ENCODE results near the gene SNTG2. TPM values are rescaled to one million over a fixed set of nuclear protein-coding genes. Genes with fewer than 3 reads are reported as not detected.

SNTG2 gene
- polyA plus RNA-seq, 1 donor = 0.46 TPM

GRCh38 chr2:1047485-1047884 is 96.8 kb downstream of the SNTG2 start:
- no peak for DNase-seq (ENCODE audit: low read depth)

DNA sequence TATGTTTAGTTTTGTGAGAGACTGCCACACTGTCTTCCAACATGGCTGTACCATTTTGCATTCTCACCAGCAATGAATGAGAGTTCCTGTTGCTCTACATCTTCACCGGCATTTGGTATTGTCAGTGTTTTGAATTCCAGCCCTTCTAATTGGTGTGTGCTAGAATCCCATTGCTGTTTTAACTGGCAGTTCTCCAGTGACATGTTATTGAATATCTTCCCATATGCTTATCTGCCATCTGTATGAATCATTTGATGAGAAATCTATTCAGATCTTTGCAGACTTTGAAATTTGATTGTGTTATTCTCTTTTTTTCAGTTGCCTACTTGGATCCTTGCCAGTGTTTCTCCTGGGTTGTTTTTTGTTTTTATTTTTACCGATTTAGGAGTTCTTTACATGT is 99.0 kb downstream of the SNTG2 start:
- DNase-seq (ENCODE audit: low read depth) = no peak

DNA sequence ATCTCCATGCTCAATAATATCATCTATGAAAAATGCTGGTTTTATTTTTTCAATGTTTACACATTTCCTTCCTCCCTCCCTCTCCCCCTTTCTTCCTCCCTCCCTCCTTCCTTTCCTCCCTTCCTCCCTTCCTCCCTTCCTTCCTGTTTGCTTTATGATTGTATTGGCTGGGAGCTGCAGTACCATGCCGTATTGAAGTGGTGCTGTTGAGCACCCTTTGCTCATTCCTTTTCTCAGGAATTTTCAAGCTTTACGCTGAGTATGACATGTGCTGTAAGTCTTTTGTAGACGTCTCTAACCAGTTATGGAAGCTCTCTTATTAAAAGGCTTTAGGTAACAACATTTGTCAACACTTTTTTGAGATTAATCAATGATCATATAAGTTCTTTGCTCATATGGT is 100.4 kb downstream of the SNTG2 start:
- no peak for DNase-seq (ENCODE audit: low read depth)

DNA sequence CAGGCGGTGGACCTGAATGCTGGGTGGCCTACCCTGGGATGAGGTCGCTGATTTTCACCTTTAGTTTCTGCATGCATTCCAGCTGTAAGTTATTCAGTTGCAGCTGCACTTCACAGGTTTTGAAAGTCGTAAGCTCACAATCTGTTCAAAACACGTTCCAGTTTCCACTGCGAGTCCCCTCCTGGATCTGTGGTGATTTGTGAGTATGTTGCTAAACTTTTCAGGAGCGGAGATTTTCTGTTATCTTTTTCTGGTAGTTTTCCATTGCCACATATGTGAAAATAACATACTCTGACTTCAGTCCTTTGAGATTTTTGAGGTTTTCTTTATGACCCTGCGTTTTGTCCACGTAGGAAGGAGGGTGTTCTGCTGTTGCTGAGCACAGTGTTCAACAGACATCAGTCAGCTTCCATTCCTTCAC is 102.1 kb downstream of the SNTG2 start:
- no peak for DNase-seq (ENCODE audit: low read depth)

GRCh38 chr2:1053786-1054185 is 103.1 kb downstream of the SNTG2 start:
- no peak for DNase-seq (ENCODE audit: low read depth)

- DNase-seq (ENCODE audit: low read depth) = no peak
These were observed 103.8 kb downstream of the SNTG2 start for GRCh38 chr2:1054399-1054798.

GRCh38 chr2:1055014-1055595 is 104.5 kb downstream of the SNTG2 start:
- no peak for DNase-seq (ENCODE audit: low read depth)

DNA sequence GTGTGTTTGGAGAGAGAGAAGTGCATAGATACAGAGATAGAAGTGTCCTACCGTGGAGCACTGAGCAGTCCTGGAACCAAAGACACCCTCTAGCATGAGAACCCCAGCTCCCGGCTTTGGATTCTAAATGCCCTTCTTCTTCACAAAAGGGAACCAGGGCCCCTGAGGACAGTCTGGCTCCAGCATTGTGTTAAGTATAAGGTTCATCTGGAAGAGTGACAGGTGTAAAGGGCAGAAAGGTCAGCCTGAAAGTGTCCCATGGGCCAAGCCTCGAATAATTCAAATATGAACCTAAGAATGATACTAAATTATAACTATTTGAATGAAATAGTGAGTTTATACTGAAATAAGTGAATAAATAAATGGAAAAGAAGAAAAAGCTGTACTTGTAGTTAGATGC is 109.7 kb downstream of the SNTG2 start:
- no peak for DNase-seq (ENCODE audit: low read depth)

DNA sequence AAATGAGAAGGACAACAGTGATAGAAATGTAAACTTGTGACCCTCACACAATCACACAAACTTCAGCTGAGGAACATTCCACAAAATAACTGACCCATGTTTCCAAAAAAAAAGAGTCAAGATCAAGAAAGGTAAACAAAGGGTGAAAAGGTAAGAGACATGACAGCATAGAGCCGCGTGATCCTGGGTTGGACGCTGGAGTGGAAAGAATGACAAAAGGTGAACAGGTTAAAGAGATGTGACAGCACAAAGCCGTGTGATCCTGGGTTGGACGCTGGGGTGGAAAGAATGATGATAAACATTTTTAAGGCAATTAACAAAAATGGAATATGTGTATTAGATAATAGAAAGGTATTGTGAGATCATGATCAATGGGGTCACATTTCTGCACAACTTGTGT is 110.3 kb downstream of the SNTG2 start:
- DNase-seq (ENCODE audit: low read depth) = no peak

GRCh38 chr2:1068241-1068640 is 117.6 kb downstream of the SNTG2 start:
- DNase-seq (ENCODE audit: low read depth) = no peak

DNA sequence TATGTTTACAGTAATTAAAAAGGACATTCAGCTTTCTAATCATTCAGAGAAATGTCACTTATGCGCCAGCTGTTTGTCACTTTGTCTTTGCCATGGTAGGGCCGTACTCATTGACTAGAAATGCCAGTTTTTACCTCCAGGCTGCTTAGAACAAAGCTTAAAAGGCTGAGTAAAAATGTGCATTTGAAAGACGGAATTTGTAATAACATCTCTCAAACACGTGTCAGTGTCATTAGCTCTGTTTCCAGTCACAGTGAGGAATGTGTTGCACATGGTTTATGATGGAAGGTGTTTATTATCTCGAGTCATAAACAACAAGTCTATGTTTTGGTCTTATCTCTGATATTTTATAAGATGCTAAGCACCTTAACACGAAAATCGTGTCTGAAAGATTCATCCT is 118.2 kb downstream of the SNTG2 start:
- DNase-seq (ENCODE audit: low read depth) = no peak

DNA sequence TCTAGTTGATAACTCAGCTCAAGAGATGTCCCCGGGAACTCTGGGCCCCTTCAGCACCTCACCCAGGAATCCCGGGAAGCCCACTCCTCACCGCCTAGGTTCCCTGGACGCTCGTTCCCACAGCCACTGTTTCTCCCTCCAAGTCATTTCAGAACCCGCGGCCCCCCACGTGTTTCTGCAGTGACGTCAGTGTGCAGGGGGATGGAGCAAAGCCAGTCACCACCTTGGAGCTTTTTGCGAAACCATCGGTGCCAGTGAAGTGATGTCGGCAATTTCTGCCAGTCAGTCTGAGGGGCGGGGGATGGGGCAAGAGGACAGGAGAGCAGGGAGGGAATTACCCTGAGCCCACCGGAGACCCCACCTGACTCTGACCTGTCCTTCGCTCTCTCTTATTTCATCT is 119.2 kb downstream of the SNTG2 start:
- DNase-seq (ENCODE audit: low read depth) = no peak

DNA sequence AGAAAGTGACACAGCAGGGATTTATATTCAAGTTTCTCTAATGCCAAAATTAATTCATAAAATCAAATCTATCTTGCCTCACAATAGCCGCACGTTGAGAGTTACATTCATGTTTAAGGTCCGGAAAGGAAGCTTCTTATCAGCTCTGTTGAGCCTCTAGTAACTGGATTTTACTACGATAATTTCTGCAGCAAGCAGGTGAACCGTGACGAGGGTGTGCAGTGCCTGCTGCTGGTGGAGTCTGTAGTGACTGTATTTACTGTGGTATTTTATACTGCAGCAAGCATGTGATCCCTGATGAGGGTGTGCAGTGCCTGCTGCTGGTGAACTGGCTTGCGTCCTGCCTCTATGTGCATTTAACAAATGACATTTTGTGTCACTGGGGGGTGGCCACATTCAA is 120.0 kb downstream of the SNTG2 start:
- no peak for DNase-seq (ENCODE audit: low read depth)

- no peak for DNase-seq (ENCODE audit: low read depth)
These were observed 121.0 kb downstream of the SNTG2 start for GRCh38 chr2:1071650-1072049.

DNA sequence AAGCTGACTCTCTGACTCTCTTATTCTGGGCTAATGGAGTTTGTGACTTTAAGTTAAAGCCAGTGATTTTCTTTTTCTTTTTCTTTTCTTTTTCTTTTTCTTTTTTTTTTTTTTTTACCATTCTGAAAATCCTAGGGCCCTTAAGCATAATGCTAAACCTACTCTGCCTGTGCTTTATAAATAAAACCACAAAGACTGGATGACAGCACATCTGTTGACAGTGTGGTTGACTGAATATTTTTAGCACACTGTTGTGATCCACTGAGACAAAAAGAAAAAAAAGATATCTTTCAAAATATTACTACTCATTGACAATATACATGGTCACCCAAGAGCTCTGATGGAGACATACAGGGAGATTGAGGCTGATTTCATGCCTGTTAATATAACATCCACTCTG is 121.6 kb downstream of the SNTG2 start:
- no peak for DNase-seq (ENCODE audit: low read depth)

GRCh38 chr2:1077911-1078310 is 127.3 kb downstream of the SNTG2 start:
- DNase-seq (ENCODE audit: low read depth) = no peak

DNA sequence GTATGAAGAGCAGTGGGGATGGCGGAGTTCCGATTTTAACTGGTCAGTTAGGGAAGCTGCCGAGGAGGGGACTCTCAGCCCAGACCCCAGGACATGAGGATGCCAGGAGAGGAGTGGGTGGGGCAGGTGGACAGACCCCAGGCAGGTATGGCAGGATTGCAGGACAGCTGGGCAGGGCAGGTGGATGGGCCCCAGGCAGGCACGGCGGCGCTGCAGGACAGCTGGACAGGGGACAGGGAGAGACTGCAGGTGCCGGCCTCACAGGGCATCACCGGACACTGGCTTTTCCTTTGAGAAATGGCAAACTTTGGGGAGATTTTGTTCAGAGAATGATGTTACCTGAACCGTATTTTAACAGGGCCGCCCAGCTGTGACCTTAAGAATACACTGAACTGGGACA is 127.7 kb downstream of the SNTG2 start:
- no peak for DNase-seq (ENCODE audit: low read depth)

DNA sequence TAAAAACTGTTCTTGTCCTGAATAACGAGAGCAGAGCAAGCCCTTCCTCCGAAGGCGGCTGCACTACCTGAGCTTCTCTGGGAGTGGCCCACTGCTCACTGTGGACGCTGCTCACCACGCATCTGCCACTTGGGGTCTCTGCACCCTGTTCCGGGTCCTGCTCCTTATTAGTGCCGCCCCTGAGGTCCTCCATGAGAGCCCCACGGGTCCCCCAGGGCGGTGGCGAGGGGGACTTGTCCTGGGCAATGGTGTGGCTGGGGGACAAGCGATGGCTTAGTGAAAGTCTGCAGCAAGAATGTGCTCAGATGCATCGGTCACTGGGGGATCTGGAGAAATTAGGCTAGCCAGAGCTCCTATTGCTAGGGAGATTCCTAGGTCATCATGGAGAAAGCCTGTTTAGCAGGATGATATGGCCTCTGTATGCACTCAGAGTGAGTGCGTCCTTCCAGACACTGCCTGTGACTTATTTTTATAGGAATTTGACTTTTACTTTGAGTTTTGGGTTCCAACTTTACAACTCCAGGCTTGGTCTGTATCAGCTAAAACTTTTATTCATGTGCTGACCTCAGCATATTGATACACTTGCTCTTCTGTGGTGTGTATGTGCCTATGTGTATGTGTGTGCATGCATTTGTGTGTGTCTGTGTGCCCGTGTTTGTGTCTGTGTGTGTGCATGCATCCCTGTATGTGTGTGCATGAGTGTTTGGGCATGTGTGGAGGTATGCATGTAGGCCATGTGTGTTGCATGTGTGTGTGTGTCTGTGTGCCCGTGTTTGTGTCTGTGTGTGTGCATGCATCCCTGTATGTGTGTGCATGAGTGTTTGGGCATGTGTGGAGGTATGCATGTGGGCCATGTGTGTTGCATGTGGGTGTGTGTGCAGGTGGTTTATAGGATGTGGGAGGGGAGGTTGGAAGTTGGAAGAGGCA is 129.5 kb downstream of the SNTG2 start:
- no peak for DNase-seq (ENCODE audit: low read depth)

DNA sequence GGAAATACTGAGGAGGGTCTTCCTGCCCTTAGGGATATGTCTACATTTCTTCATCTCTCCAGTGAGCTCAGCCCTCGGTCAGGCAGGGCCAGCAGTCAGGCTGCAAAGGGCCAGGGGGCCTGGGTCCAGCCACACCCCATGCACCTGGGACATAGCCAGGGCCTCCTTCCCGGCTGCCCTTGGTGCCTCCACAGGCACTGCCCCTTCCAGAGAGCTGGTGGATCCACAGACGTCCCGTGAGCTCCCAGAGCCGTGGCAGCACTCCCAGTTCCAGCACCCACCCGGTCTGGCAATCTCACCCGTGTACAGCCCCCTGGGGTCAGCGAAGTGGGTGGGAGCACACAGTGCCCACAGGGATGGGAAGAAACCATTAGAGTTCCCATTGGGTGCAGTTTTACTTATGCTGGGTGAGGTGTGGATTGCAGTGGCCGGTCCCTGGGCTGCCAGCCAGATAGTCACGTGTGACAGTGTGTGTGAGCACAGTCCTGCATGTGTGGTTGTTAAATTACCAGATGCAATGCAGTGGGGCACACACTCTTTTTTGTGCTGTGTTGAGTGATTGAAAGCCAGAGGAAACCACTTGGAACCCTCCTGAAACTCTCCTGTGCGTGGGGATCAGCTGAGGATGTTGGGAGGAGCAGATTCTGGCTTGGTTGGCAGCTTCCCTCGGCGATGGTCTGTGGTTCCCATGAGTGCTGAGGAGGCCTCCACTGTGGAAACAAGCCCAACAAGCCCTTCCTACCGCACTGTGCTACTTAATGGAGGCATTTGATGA is 131.0 kb downstream of the SNTG2 start:
- peak; percentile 11 for DNase-seq (ENCODE audit: low read depth)

DNA sequence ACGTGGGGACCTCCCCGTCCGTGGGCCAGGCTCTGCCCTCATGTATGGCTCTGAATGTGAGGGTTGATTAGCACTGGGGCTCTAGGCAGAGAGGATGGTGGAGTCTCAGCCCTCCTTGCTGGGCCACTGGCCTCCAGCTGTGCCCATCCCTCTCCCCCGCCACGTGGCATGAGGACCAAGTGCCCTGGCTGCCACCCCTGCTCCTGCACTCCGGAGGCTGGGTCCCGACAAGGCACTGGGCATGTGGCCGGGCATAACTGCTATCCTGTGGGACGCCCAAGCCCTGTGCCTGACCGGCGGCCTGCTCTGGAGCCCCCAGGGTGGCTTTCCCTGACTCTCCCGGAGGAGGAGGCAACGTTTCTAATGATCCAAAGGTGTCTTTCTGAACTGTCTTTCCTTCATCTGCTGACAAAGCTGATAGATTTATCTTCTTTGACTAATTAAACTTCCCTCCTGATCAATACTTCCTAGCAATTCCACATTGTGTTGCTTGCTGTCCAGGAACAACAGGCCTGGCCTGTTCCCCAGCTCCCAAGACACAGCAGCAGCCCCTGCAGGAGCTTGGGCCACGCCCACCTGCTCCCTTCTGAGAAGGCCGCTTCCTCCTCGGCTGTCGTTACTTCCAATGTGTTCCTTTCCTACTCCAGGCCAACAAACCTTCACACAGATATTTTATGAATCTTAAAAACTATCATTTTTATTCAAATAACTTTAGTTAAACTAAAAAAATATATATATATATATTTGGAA is 132.0 kb downstream of the SNTG2 start:
- DNase-seq (ENCODE audit: low read depth) = no peak

DNA sequence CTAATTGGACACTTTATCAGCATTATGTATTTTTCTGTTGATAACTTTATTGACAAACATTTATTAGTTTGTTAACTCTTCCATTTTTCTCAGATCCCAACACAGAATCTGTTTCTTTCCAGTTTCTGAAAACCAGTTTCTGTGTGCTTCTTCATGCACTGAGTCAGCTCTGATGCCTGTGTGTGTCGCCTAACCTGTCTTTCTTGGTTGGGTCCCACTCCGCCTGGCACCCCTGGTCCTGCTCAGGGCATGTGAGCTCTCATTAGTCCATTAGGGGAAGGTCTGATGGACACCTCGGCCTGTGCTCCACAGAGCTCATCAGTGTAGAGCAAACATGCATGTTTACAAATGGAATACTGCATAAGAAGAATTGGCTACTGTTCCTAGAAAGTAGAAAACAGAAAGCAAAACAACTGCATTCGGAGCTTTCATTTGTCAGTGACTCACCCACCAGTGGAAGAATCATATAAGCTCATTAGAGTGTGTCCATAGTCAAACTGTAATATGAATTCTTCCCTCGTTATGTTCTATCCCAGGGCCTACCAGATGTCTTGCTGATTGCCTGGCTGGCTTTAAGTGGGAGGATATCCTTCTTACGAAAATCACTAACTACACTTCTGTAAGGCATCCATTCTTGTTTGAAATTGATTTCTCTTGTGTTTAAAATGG is 137.7 kb downstream of the SNTG2 start:
- DNase-seq (ENCODE audit: low read depth) = no peak

All from forelimb muscle (tissue), 1 donor.